Mesenteric fat pad (tissue), 1 donor: ENCODE measurements around the gene HDAC4. TPM values are rescaled to one million over a fixed set of nuclear protein-coding genes. Genes with fewer than 3 reads are reported as not detected.

Source experiments
- DNase-seq: peaks from one replicate; pipeline ENCODE4 v3.0.0-alpha.2; 2020; ENCODE audit warnings: low spot score
- total RNA-seq: library from RNA; stranded (reverse); fragmentation: NEBNext Ultra II Directional; extraction: Animal tissue kit (Norgen Biotek cat#: 25700); gene quantifications from one replicate; pipeline ENCODE4 v1.2.1, GENCODE V29; 2021
- donor health status: DM: yes; HTN: yes; CAD: no.

Gene HDAC4
- total RNA-seq, 1 donor from 2014 or later: 44.9 TPM

DNA sequence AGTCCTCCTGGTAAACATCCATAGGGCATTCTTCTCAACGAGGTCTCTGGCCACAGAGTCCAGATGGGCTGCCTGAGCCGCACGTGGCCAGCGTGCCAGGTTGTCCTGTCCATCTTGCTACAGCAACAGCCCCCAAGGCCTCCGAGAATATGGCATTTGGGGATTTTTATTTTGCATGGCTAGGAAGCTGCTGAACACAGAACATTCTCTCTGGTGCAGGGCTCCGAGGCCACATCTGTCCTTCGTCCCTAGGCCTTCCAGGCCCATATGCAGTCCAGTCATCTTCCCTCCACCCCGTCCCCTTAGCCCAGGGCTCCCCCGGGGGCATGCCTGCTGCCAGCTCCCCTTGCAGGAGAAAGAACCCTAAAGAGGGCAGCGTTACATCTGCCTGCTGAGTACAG, 2.3 kb downstream of the HDAC4 start:
- no peak for DNase-seq

GRCh38 chr2:239397931-239398471, 2.8 kb downstream of the HDAC4 start:
- DNase-seq: peak; percentile 85

- DNase-seq: no peak
These were observed 3.7 kb downstream of the HDAC4 start for GRCh38 chr2:239396881-239397681.

GRCh38 chr2:239395524-239395923, 5.3 kb downstream of the HDAC4 start:
- DNase-seq: peak; percentile 14

GRCh38 chr2:239394978-239395377, 5.8 kb downstream of the HDAC4 start:
- peak; percentile 45 for DNase-seq

DNA sequence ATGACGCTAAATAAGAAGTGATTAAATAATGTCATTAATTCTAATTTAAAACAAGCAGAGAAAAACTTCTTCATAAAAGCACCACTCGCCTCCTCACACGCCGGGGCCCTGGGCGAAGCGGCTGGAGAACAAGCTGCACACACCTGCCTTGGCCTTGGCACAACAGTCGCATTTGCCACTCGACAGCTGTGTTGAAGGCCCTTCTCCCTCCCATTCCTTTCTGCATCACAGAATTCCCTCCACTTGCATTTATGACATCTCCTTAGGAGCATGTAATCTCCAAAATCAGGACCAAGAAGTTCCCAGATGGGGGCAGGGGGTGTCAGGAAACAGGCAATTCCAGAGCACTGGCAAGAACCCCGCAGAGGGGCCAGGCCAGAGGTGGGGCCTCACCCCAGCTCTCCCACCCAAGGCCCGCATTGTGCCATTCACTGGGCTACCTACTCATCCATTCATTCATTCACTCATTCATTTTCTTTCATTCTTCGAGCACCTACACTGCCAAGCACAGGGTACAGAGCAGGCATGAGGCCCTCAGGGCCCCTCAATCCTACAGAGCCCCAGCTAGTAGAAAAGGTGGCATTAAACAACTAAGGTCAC, 6.4 kb downstream of the HDAC4 start:
- peak; percentile 64 for DNase-seq

- DNase-seq: no peak
These were observed 6.9 kb downstream of the HDAC4 start for GRCh38 chr2:239393941-239394340.

- peak; percentile 89 for DNase-seq
These were observed 7.4 kb downstream of the HDAC4 start for GRCh38 chr2:239393388-239393940.

- DNase-seq: peak; percentile 85
These were observed 8.0 kb downstream of the HDAC4 start for GRCh38 chr2:239392688-239393387.

GRCh38 chr2:239392072-239392357, 8.8 kb downstream of the HDAC4 start:
- peak; percentile 69 for DNase-seq

- DNase-seq: peak; percentile 53
These were observed 9.3 kb downstream of the HDAC4 start for GRCh38 chr2:239391286-239392071.

- DNase-seq: peak; percentile 83
These were observed 10.1 kb downstream of the HDAC4 start for GRCh38 chr2:239390546-239391285.

GRCh38 chr2:239389414-239390329, 11.1 kb downstream of the HDAC4 start:
- DNase-seq: peak; percentile 59

DNA sequence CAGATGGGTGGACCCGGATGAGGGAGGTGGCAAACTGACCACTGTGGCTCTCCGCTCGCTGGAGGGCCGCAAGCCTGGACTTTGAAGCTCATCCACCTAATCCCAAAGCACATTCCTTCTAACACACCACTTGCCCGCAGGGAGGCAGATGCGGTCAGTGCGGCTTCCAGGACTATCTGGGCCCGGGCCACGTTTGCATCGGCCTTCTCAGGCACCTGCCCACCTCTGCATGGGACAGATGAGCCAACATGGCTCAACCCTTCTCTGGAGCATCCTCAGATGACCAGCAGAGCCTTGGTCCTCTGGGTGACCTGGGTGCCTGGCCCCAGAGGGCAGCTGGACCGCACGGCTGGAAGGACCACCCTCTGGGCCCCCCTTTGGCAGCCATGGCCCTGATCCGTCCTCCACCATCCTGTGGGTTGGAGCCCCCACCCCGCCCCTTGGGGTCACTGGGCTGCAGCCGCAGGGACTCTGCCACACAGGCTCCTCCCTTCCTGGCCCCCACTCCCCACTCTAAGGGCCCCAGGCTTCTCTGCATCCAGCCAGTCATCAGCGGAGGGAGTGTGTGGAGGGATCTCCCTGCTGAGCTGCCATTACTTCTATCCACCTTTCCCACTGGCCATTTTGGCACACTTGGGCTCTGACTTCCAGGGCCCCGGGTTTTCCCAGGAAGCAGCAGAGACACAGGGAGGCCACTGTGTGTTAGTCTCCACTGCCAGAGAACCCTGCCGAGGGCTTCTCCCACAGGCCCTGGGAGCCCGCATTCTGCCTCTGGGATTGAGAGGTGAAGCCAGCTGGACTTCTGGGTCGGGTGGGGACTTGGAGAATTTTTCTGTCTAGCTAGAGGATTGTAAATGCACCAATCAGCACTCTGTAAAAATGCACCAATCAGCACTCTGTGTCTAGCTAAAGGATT, 12.3 kb downstream of the HDAC4 start:
- DNase-seq: no peak

DNA sequence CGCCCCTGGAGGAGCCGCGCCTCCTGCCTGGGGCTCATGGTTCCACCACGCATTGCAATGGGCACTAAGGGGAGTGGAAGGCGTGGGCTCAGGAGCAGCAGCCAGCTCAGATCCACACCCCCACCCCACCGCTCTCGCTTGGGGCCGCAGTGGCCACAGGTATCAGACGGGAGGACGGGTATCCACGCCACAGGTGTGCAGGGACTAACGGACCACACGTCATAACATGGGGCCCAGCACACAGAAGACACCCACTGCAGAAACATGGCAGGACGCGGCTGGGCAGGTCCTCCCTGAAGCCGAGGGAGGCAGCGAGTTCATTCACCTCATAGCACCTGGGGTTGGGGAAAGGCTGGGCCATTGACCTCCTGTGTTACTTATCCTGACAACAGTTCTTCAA, 13.0 kb downstream of the HDAC4 start:
- DNase-seq: no peak

DNA sequence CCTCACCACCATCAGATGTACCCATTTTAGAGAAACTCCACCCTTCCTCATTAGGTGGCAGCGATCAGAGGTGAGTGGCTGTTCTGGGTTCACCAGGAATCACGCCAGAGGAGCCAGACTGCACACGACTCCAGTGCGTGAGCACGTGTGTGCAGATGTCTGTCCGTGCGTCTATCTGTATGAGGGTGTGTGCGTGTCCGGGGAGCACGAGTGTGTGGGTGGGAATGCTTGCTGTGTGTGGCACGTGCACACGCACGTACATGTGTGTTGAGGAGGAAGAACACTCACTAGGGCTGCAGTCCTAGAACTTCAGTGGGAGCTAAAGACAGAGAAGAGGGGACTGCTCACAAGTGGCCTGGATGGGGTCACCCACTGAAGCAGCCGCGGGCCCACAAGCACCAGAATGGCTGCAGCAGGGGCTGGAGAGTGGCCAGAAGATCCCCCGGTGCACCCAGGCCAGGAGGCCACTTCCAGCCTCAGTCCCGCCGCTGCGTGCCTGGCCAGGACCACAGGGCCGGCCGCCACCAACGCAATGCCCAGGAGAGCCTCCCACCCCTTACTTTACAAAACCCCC, 13.9 kb downstream of the HDAC4 start:
- no peak for DNase-seq

DNA sequence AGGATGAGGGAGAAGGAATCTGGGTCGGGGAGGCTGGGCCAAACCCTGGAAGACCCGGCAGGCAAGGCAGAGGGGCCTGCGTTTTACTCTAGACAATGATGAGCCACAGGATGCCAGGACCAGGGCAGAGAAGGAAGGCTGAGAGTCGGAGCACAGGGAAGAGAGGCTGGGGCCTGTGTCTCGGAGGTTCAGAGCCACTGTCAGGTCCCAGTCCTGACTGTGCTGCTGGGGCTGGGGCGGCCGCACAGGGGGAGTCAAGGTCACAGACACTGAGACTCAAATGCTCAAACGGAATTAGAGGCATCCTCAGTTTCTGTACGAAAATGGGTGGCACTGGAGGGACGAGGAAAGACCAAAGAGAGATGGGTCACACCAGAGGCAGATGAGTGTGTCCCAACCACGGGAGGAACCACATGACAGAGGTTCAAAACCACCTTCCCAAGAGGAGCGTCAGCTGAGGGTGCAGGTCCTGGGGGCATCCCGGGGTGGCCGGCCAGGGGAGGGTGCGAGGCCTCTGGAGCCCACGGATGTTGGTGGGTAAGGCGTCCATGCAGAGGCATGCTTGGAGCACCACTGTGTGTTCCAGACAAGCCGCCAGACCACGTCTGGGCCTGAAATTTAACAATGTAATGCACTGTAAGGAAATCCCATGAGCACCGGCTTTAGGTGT, 14.7 kb downstream of the HDAC4 start:
- no peak for DNase-seq
